HG02970 (cell line): ENCODE results near the gene PILRA.
"Not testable (repeated sequence)": the region's sequence is repeated elsewhere in the genome, so short reads cannot be mapped to it uniquely, and the experiment has no call there.

ENCODE experiments used
- ATAC-seq: cut with Tn5 transposase; IDR thresholded peaks from one replicate; pipeline ENCODE4 v1.9.1; 2021; ENCODE audit warnings: mild to moderate bottlenecking, moderate library complexity, moderate number of reproducible peaks; ENCODE audit not compliant: unreplicated experiment, low FRiP score

Gene PILRA

GRCh38 chr7:100432621-100433275 is 59.5 kb downstream of the PILRA start:
- no peak for ATAC-seq

GRCh38 chr7:100433276-100433591 is 59.9 kb downstream of the PILRA start:
- ATAC-seq = no peak

DNA sequence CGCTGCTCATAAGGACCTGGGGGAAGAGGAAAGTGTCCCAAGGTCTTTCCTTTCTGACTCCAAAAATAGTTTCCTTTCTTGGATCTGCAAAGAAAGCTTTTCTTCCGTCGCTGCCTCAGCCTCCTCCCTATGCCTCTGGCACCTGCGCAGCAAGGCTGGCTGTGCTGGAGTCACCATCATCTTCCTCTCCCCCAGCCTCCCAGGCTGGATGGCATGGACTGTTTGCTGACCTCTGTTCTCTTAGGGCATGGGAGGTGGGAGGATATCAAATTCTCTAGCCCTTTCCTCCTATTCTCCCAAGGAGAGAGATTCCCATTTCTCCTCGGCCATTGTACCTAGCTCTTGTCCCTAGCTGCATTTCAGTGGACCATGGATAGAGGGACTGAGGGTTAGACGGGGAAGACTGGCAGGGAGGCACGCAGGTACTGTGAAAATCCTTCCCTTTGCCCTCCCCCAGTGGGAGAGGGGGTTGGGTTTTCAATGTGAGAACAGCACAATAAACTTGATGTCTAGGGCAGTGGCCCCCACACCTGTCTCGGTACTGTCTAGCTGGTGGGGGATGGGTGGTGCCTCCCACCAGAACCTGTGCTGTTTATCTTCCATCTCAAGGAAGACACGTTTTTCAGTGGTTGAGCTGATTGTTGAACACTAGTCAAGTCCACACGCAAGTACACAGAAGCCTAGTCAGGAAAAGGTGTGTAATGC is 60.5 kb downstream of the PILRA start:
- ATAC-seq = no peak

- no peak for ATAC-seq
Observed at GRCh38 chr7:100434297-100435144, 61.2 kb downstream of the PILRA start.

DNA sequence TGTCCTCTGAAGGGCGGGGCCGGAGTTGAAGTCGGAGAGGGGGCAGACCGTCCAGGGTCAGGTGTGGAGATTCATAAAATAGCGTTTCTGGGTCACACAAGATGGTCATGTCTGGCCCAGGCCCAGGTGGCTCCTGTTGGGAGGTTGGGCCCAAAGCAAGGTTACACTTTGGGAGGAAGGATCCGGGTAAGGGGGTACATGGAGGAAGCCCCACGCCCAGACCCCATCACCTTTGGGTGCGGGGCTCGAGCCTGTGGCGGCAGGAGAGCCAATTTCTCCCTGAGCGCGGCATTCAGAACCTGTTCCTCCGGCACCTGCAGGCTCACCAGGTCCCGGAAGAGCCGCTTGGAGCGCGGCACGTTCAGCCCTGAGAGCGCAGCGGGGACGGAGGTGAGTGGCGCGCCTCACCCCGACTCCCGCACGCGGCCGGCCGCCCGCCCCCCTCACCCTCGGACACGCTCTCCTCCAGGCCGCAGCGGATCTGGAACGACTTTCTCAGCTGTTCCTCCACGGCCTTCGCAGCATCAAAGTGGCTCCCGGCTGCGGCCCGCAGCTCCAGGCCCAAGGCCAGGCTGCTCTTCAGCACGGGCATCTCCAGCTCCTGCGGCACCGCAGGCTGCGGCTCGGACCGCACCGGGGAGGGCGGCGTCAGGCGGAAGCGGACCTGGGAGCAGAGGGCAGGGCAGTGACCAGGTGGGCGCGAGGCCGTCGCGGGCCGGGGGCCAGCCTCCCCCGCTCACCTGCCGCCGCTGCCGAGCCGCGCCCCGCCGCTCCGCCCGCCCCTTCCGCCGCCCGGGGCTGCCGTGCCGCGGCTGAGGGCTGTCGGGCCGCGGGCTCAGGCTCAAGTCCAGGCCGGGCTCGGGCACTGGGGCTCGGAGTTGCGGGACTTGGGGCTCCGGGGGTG is 62.4 kb downstream of the PILRA start:
- ATAC-seq = peak; percentile 16

DNA sequence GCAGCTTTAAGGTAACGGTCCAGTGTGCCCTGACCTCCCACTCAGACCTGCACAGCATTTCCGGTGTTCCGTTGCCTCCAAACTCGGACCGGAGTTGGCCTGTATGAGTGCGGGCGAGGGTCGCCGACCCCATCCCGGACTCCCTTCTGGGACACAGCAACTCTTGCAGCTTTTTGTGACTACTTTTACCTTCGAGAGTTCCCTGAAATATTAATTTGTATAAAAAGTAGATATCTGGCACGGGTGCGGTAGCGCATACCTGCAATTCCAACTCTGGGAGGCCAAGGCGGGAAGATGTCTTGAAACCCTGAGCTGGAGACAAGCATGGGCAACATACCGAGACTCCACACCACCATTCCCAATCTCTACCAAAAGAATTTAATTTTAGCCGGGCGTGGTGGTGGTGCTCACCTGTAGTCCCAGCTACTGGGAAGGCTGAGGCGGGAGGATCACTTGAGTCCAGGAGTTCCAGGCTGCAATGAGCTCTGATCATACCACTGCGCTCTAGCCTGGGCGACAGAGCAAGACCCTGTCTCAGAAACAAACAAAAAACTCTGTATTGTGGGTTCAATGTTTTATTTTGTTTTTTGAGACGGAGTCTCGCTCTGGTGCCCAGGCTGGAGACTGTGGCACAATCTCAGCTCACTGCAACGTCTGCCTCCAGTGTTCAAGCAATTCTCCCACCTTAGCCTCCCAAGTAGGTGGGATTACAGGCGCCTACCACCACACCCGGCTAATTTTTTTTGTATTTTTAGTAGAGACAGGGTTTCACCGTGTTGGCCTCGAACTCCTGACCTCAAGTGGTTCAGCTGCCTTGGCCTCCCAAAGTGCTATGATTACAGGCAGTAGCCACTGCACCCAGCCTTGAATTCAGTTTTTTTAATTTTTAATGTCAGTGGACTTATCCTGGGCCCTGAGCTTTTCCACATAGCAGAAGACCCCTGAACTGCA is 64.1 kb downstream of the PILRA start:
- no peak for ATAC-seq

DNA sequence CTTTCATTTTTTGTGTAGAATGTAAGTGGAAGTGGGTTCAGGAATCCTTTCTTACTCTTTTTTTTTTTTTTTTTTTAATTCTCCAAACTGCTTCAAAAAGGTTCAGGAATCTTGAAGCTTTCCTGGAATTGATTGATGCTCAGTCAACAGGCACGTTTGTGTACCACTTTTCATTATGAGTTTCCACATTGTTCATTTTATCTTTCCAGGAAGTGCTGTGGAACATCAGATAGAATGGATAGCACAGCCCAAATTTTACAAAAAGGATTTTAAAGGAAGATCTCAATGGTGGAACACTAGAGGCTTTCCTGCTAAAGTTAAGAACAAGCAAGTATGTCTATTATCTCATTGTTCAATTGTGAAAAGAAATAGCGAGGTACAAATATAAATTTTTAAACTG is 64.9 kb downstream of the PILRA start:
- ATAC-seq = no peak

- not testable (repeated sequence) for ATAC-seq
Observed at GRCh38 chr7:100438731-100439130, 65.4 kb downstream of the PILRA start.

- ATAC-seq = not testable (repeated sequence)
Observed at GRCh38 chr7:100439244-100439643, 66.0 kb downstream of the PILRA start.

GRCh38 chr7:100441641-100442535 is 68.6 kb downstream of the PILRA start:
- no peak for ATAC-seq

DNA sequence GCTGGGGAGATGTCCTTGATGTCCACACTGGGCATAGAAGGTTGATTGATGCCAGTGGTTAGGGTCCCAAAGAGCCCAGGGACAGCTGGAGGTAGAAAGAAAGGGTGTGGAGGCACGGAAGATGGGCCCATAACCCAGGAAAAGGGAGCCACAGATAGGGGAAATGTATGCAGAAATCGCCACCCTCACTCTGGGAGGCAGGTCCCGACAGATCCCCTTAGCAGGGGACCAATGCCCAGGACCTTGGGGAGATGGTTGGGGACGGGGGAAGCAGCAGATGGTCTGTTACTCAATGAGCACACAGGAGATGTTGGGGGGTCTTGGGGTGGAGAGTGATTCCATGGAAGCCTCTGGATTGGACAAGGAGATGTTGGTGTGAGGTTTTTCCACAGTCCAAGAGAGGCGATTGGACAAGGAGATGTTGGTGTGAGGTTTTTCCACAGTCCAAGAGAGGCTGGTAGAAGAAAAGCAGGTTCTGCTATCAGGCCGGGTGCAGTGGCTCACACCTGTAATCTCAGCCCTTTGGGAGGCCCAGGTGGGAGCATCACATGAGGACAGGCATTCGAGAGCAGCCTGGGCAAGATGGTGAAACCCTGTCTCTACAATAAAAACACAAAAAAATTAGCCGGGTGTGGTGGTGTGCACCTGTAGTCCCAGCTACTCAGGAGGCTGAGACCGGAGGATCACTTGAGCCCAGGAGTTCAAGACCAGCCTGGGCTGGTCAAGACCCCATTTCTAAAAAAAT is 70.0 kb downstream of the PILRA start:
- ATAC-seq = no peak

DNA sequence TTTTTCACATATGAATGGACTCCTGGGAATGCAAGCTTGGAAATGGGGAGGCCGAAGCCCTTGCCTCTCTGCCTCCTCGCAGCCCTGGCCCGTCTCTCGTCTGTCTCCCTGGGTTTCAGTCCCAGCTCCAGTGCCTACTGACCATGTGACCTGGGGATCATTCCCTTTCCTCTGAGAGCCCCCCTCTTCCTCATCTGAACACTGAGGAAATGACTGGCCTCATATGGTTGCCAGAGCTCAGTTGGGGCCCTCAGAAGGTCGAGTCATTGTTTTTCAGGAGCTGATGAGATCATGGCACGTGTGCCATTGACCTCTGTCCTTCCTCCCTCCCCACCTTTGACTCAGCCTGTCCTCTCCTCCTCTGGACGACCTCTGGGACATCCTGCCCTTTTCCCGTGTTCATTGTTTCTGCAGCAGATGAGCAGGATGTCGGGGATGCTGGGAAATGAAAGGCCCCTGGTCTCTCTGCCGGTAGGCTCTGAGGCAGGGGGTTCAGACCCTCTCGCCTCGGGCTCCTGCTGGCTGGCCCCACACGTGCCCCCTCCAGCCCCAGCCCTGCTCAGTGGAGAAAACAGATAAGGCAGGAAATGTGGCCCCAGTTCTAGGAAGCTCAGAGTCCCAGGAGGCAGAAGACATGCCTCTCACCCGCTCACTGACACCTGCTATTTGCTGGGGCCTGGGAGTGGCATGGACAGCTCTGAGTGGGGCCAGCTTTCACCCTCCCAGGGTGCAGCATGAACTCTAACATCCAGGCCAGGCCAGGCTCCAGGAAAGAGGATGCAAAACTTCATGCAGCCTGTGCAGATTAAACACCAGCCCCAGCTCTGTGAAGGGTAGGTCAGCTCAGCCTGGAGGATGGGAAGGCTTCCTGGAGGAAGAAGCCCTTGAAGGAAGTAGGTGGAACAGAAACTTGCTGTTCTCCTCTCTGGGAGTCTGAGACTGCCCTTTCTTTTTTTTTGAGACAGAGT is 71.3 kb downstream of the PILRA start:
- no peak for ATAC-seq

DNA sequence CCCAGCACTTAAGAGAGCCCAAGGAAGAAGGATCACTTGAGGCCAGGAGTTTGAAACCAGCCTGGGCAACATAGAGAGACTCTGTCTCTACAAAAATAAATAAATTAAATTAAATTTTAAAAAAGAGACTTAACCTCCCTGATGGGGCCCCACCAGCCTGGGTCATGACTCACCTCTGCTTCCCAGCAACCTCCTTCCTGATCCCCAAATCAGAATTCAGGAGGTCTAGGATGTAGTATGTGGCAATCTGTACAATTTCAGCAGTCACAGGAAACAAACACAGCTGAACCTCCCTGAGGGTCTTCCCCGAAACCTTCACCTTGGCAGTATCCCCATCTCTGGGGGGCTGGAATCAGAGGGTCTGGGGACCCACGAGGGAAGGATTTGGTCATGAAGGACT is 72.8 kb downstream of the PILRA start:
- no peak for ATAC-seq

DNA sequence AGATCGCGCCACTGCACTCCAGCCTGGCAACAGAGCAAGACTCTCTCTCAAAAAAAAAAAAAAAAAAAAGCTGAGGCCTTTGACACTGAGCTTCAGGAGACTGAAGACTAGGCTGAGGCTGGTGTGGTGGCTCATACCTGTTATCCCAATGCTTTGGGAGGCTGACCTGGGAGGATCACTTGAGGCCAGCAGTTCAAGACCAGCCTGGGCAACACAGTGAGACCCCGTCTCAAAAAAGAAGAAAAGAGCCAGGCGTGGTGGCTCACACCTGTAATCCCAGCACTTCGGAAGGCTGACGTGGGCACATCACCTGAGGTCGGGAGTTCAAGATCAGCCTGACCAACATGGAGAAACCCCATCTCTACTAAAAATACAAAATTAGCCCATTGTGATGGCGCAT is 74.1 kb downstream of the PILRA start:
- ATAC-seq = not testable (repeated sequence)

GRCh38 chr7:100449190-100449795 is 76.0 kb downstream of the PILRA start:
- no peak for ATAC-seq
